WTC11 (cell line): ENCODE data around the gene KCND3. TPM values are rescaled to one million over a fixed set of nuclear protein-coding genes. Genes with fewer than 3 reads are reported as not detected.

ENCODE experiments used
- ATAC-seq: fragments of 200-7000 bp; cut with Tn5 transposase; 2 replicates; pipeline ENCODE4 v1.10.0; 2021; ENCODE audit warnings: mild to moderate bottlenecking, moderate library complexity
- CTCF ChIA-PET: fragments of 300-600 bp; sonication (Branson Sonifier 250); formaldehyde crosslinking; loops from one replicate; lab custom pipeline; 2021; ENCODE audit warnings: antibody characterized with exemption; lab: Charles Lee
- POLR2A ChIA-PET: fragments of 350-600 bp; sonication (Branson Sonifier 250); formaldehyde crosslinking; loops from one replicate; lab custom pipeline; 2021; ENCODE audit warnings: antibody characterized with exemption; lab: Charles Lee
- DNase-seq: peaks from one replicate; pipeline ENCODE4 v3.0.0; 2021; ENCODE audit warnings: low spot score
- H3K27ac Mint-ChIP-seq: 2 replicates; pipeline ENCODE4 v1.8.0; 2021; ENCODE audit warnings: mixed read lengths
- H3K27me3 Mint-ChIP-seq: 2 replicates; pipeline ENCODE4 v1.8.0; 2021; ENCODE audit warnings: low read depth, mild to moderate bottlenecking, moderate library complexity, mixed read lengths
- H3K36me3 Mint-ChIP-seq: 2 replicates; pipeline ENCODE4 v1.8.0; 2021; ENCODE audit warnings: mixed read lengths
- H3K4me1 Mint-ChIP-seq: 2 replicates; pipeline ENCODE4 v1.8.0; 2022; ENCODE audit warnings: mixed read lengths
- H3K4me3 Mint-ChIP-seq: 2 replicates; pipeline ENCODE4 v1.8.0; 2021; ENCODE audit warnings: mild to moderate bottlenecking, moderate library complexity, mixed read lengths
- H3K9me3 Mint-ChIP-seq: 2 replicates; pipeline ENCODE4 v1.8.0; 2021; ENCODE audit warnings: mixed read lengths
- ARID4B ChIP-seq: sonication (generic); formaldehyde crosslinking; IDR thresholded peaks from 2 replicates; pipeline ENCODE4 v1.8.0; 2023; ENCODE audit warnings: missing genetic modification reagents, mild to moderate bottlenecking, borderline replicate concordance
- ATF2 ChIP-seq: sonication (generic); formaldehyde crosslinking; IDR thresholded peaks from 2 replicates; pipeline ENCODE4 v1.8.1; 2022; ENCODE audit warnings: low read depth, missing genetic modification reagents, borderline replicate concordance
- ATF6 ChIP-seq: sonication (generic); formaldehyde crosslinking; IDR thresholded peaks from 2 replicates; pipeline ENCODE4 v1.8.1; 2023; ENCODE audit warnings: mild to moderate bottlenecking, missing genetic modification reagents
- GABPB1 ChIP-seq: sonication (generic); formaldehyde crosslinking; IDR thresholded peaks from 2 replicates; pipeline ENCODE4 v1.8.1; 2023; ENCODE audit warnings: mild to moderate bottlenecking, missing genetic modification reagents
- HMGXB4 ChIP-seq: sonication (generic); formaldehyde crosslinking; IDR thresholded peaks from 2 replicates; pipeline ENCODE4 v1.8.1; 2023; ENCODE audit warnings: mild to moderate bottlenecking, moderate library complexity, missing genetic modification reagents
- JUN ChIP-seq: sonication (generic); formaldehyde crosslinking; IDR thresholded peaks from 2 replicates; pipeline ENCODE4 v1.8.0; 2023; ENCODE audit warnings: mild to moderate bottlenecking, missing genetic modification reagents
- KAT7 ChIP-seq: sonication (generic); formaldehyde crosslinking; IDR thresholded peaks from 2 replicates; pipeline ENCODE4 v1.8.1; 2023; ENCODE audit warnings: missing genetic modification reagents, mild to moderate bottlenecking, borderline replicate concordance
- TCF7 ChIP-seq: sonication (generic); formaldehyde crosslinking; IDR thresholded peaks from 2 replicates; pipeline ENCODE4 v1.8.0; 2022; ENCODE audit warnings: mild to moderate bottlenecking, low read depth, missing genetic modification reagents, moderate library complexity
- ZBTB21 ChIP-seq: sonication (generic); formaldehyde crosslinking; IDR thresholded peaks from 2 replicates; pipeline ENCODE4 v1.8.1; 2023; ENCODE audit warnings: mild to moderate bottlenecking, missing genetic modification reagents, borderline replicate concordance
- ZBTB43 ChIP-seq: sonication (generic); formaldehyde crosslinking; IDR thresholded peaks from 2 replicates; pipeline ENCODE4 v1.8.1; 2023; ENCODE audit warnings: mild to moderate bottlenecking, missing genetic modification reagents
- ZNF317 ChIP-seq: sonication (generic); formaldehyde crosslinking; IDR thresholded peaks from 2 replicates; pipeline ENCODE4 v1.8.1; 2023; ENCODE audit warnings: low read depth, mild to moderate bottlenecking, moderate library complexity, missing genetic modification reagents, borderline replicate concordance
- ZNF396 ChIP-seq: fragments of 250-450 bp; sonication (Bioruptor Pico); IDR thresholded peaks from 2 replicates; pipeline ENCODE4 v1.8.0; 2021; ENCODE audit warnings: mild to moderate bottlenecking, moderate library complexity, borderline replicate concordance
- ZNF423 ChIP-seq: fragments of 250-450 bp; sonication (Bioruptor Pico); IDR thresholded peaks from 2 replicates; pipeline ENCODE4 v2.1.2; 2022; ENCODE audit warnings: mild to moderate bottlenecking, moderate library complexity
- total RNA-seq: library from RNA; stranded (reverse); gene quantifications from 3 replicates; pipeline ENCODE4 v1.2.3, GENCODE V29; 2021
- TF ChIP-seq, protein P1 (sequence below): sonication (generic); formaldehyde crosslinking; IDR thresholded peaks from 2 replicates; pipeline ENCODE4 v1.8.0; 2022; ENCODE audit warnings: mild to moderate bottlenecking, missing genetic modification reagents

The KCND3 gene
- total RNA-seq, 1 experiment from 2014 or later: 0.35 TPM

- Mint-ChIP-seq H3K27me3 (no peaks in the 10 kb centered on the region), H3K27ac (no peak overlapping the region), H3K36me3 (peaks cover 2% of the 10 kb centered on the region; the same call in 1 of the 2 replicates), H3K9me3 (no peaks in the 10 kb centered on the region), H3K4me3 (no peak overlapping the region), H3K4me1 (no peaks in the 10 kb centered on the region)
- ChIA-PET POLR2A (no interaction called here), CTCF (no interaction called here)
- ATAC-seq (no peak), DNase-seq (no peak)
- TF ChIP-seq ZNF396 (CRISPR knock-in tag) (no peak), HMGXB4 (CRISPR knock-in tag) (no peak)
These were observed 190.9 kb downstream of the KCND3 start for GRCh38 chr1:111798580-111798979.

DNA sequence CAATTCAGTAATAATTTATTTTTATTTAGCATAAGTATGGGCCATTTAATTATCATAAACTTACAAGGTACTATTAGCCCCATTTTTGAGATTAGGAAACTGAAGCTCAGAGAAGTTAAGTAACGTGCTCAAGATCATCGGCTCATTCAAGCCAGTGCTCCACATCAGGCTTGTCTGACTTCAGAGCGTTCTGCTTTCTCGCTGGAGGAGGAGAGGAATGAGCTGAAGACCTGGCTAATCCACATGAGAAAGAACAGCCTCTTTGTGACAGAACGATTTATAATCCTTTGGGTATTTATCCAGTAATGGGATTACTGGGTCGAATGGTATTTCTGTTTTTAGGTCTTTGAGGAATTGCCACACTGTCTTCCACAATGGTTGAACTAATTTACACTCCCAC, 194.1 kb downstream of the KCND3 start:
- peaks cover 2% of the 10 kb centered on the region; the same call in 1 of the 2 replicates for H3K36me3 Mint-ChIP-seq
- H3K4me3 Mint-ChIP-seq: no peak overlapping the region
- TF ChIP-seq ATF2 (CRISPR knock-in tag) (no peak), ATF6 (CRISPR knock-in tag) (no peak), ARID4B (CRISPR knock-in tag) (no peak), HMGXB4 (CRISPR knock-in tag) (no peak), GABPB1 (no peak), JUN (no peak), ZNF423 (CRISPR knock-in tag) (no peak), ZBTB21 (CRISPR knock-in tag) (no peak), ZNF317 (CRISPR knock-in tag) (no peak), ZBTB43 (CRISPR knock-in tag) (no peak), TCF7 (CRISPR knock-in tag) (no peak), KAT7 (no peak)
- TF ChIP-seq, protein P1, sequence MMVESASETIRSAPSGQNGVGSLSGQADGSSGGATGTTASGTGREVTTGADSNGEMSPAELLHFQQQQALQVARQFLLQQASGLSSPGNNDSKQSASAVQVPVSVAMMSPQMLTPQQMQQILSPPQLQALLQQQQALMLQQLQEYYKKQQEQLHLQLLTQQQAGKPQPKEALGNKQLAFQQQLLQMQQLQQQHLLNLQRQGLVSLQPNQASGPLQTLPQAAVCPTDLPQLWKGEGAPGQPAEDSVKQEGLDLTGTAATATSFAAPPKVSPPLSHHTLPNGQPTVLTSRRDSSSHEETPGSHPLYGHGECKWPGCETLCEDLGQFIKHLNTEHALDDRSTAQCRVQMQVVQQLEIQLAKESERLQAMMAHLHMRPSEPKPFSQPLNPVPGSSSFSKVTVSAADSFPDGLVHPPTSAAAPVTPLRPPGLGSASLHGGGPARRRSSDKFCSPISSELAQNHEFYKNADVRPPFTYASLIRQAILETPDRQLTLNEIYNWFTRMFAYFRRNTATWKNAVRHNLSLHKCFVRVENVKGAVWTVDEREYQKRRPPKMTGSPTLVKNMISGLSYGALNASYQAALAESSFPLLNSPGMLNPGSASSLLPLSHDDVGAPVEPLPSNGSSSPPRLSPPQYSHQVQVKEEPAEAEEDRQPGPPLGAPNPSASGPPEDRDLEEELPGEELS (CRISPR knock-in tag): no peak
- TF ChIP-seq, all 79 proteins: peak for 0
- no peaks in the 10 kb centered on the region for H3K9me3 Mint-ChIP-seq
- POLR2A ChIA-PET: no interaction called here
- H3K4me1 Mint-ChIP-seq: peaks cover 3% of the 10 kb centered on the region; the same call in 1 of the 2 replicates
- CTCF ChIA-PET: no interaction called here
- H3K27ac Mint-ChIP-seq: no peak overlapping the region
- no peak for DNase-seq
- no peak for ATAC-seq
- no peaks in the 10 kb centered on the region; the same call in 1 of the 2 replicates for H3K27me3 Mint-ChIP-seq
